Spleen (tissue), 7 donors: ENCODE data around the gene MAST4.

Source experiments
- POLR2A ChIP-seq, 3 donors: fragments of 450-650 bp; IDR thresholded peaks; one replicate each; pipeline ENCODE4 v1.5.1; 2017; ENCODE audit warnings: antibody characterized with exemption in 3 of 3, mild to moderate bottlenecking in 1 of 3
- TF ChIP-seq, protein P1 (sequence below), 11 experiments: fragments of 200-600 bp in 7 of 11; fragments of 450-650 bp in 4 of 11; sonication (generic) in 4 of 11; IDR thresholded peaks in 8 of 11; conservative IDR thresholded peaks in 3 of 11; 1 replicate in 7 of 11; 2 replicates in 4 of 11; pipeline versions ENCODE4 v1.4.0 to v1.8.0; 2016 to 2021; ENCODE audit warnings: antibody characterized with exemption in 11 of 11, inconsistent platforms in 4 of 11, mild to moderate bottlenecking in 1 of 11
- donor health status: DM: no; HTN: no; CAD: no; lungs with moderate emphysema.
- donor health status: DM: no; HTN: no; CAD: no.
- donor health status: DM: no; HTN: no; CAD: no.

- TF ChIP-seq, protein P1, sequence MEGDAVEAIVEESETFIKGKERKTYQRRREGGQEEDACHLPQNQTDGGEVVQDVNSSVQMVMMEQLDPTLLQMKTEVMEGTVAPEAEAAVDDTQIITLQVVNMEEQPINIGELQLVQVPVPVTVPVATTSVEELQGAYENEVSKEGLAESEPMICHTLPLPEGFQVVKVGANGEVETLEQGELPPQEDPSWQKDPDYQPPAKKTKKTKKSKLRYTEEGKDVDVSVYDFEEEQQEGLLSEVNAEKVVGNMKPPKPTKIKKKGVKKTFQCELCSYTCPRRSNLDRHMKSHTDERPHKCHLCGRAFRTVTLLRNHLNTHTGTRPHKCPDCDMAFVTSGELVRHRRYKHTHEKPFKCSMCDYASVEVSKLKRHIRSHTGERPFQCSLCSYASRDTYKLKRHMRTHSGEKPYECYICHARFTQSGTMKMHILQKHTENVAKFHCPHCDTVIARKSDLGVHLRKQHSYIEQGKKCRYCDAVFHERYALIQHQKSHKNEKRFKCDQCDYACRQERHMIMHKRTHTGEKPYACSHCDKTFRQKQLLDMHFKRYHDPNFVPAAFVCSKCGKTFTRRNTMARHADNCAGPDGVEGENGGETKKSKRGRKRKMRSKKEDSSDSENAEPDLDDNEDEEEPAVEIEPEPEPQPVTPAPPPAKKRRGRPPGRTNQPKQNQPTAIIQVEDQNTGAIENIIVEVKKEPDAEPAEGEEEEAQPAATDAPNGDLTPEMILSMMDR (IDR thresholded peaks at IDR 0.05 in 8 of 11, conservative IDR thresholded peaks at IDR 0.05 in 3 of 11): no peak
- TF ChIP-seq POLR2A (IDR thresholded peaks at IDR 0.05): no peak
Observed at GRCh38 chr5:66647146-66647856, 51.1 kb downstream of the MAST4 start.
